GM12864 (cell line): ENCODE results near the gene SNRPN.
"Not testable (repeated sequence)": the region's sequence is repeated elsewhere in the genome, so short reads cannot be mapped to it uniquely, and the experiment has no call there.

Experiments
- DNase-seq: peaks from one replicate; pipeline ENCODE4 v3.0.0-alpha.2; 2011; ENCODE audit warnings: low read depth
- H3K4me3 ChIP-seq: 2 replicates; pipeline ENCODE4 v1.5.1; 2011; ENCODE audit warnings: mild to moderate bottlenecking, low read depth, low read length, control low read depth
- CTCF ChIP-seq: IDR thresholded peaks from 2 replicates; pipeline ENCODE4 v1.5.1; 2011; ENCODE audit warnings: low read depth, mild to moderate bottlenecking, moderate library complexity, low read length, control low read depth, inconsistent platforms; ENCODE audit errors: missing control alignments

SNRPN gene

GRCh38 chr15:24954783-24955530 is at the start of gene SNRPN, which contains the start of gene SNURF:
Gene SNRPN (plus strand): TSS chr15:24954987. CDS start chr15:24974454, 19,467 bp downstream.
Gene SNURF (plus strand): TSS chr15:24954987. CDS start chr15:24955049, 62 bp downstream.
- no peak for TF ChIP-seq CTCF
- DNase-seq: peak; percentile 22
- H3K4me3 ChIP-seq: peak within 1 kb of the TSS; percentile 74

GRCh38 chr15:24916305-24917009 is 38.3 kb upstream of the SNRPN start:
- DNase-seq: no peak
- no peak for TF ChIP-seq CTCF
- H3K4me3 ChIP-seq: no peak overlapping the region

GRCh38 chr15:24917431-24917830 is 37.4 kb upstream of the SNRPN start:
- no peak overlapping the region for H3K4me3 ChIP-seq
- no peak for TF ChIP-seq CTCF
- DNase-seq: no peak

GRCh38 chr15:24919446-24919845 is 35.3 kb upstream of the SNRPN start:
- TF ChIP-seq CTCF: no peak
- H3K4me3 ChIP-seq: no peak overlapping the region
- no peak for DNase-seq

GRCh38 chr15:24922781-24923180 is 32.0 kb upstream of the SNRPN start:
- not testable (repeated sequence) for DNase-seq, H3K4me3 ChIP-seq

- DNase-seq: no peak
- no peak overlapping the region for H3K4me3 ChIP-seq
- TF ChIP-seq CTCF: no peak
Measured at GRCh38 chr15:24924153-24924552, 30.6 kb upstream of the SNRPN start.

GRCh38 chr15:24924621-24925020 is 30.2 kb upstream of the SNRPN start:
- H3K4me3 ChIP-seq: no peak overlapping the region
- no peak for DNase-seq

GRCh38 chr15:24931874-24932732 is 22.7 kb upstream of the SNRPN start:
- DNase-seq: not testable (repeated sequence)

More at GRCh38 chr15:24924621-24925020, 30.2 kb upstream of the SNRPN start:
- TF ChIP-seq CTCF: no peak

More at GRCh38 chr15:24931874-24932732, 22.7 kb upstream of the SNRPN start:
- not testable (repeated sequence) for H3K4me3 ChIP-seq
